GM21515 (cell line): ENCODE data around the gene GNAT1.

Source experiments
- ATAC-seq: cut with Tn5 transposase; IDR thresholded peaks from one replicate; pipeline ENCODE4 v1.9.1; 2021; ENCODE audit not compliant: unreplicated experiment

Gene GNAT1

GRCh38 chr3:50162034-50162883 is 29.2 kb upstream of the GNAT1 start:
- no peak for ATAC-seq

DNA sequence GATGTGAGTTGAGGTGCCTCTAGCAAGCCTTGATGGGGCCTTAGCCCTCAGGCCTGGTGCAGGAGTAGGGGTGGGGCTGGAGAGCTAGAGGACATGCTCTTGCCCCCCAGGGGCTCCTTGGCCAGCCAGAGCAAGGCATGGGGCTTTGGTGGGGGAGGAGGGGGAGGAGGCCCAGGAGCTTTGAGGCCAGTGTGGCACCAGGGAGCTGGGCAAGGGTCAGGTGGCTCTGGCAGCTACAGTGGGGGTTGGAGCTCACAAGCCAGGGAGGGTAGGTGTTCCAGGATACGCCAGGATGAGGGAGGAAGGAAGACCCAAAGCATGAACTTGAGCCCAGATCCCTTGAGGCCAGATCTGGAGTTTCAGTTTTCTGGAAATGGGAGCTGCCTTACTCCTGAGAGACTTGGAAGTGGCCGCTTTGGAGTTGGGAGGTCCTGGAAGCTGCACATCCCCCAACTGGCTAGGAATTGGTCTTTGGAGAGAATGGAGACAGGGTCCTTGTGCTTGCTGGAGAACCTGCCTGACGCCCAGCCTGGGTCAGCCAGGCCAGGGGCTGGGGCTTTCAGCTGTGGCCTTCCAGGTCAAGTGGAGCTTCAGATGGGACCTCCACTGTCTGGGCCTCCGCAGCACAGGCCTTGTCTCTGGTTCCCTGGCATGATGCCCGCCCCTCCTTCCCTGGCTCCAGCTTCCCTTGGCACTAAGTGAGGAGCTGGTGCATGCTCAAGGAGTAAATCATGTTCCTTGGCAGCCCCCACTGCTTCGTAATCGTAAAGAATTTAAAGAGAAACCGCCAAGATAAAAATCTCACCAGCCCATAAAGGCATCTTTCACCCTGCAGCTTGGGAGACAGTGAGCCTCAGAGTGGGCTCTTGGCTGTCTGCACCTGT is 27.6 kb upstream of the GNAT1 start:
- ATAC-seq, result no peak

GRCh38 chr3:50164481-50164880 is 26.9 kb upstream of the GNAT1 start:
- no peak for ATAC-seq

GRCh38 chr3:50164984-50165909 is 26.2 kb upstream of the GNAT1 start:
- no peak for ATAC-seq

- ATAC-seq, result no peak
Measured at GRCh38 chr3:50165910-50166538, 25.4 kb upstream of the GNAT1 start.

DNA sequence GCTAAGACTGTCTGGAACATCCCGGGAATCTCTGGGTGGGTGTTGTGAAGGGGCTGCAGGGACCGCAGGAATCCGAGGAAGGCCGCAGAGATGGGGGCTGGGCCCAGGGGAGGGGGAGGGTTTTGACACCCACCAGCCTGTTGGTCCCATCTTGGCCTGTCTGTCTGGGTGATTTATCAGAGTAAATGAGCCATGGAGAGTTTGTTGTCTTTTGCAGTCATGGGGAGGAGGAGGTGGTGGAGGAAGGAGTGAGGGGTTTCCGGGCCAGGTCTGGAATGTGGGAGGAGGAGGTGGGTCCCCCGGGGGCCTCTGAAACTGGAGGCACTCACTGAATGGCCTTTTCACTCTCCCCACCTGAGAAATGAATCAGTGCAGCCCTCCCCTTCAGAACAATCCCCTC is 24.8 kb upstream of the GNAT1 start:
- ATAC-seq, result no peak

DNA sequence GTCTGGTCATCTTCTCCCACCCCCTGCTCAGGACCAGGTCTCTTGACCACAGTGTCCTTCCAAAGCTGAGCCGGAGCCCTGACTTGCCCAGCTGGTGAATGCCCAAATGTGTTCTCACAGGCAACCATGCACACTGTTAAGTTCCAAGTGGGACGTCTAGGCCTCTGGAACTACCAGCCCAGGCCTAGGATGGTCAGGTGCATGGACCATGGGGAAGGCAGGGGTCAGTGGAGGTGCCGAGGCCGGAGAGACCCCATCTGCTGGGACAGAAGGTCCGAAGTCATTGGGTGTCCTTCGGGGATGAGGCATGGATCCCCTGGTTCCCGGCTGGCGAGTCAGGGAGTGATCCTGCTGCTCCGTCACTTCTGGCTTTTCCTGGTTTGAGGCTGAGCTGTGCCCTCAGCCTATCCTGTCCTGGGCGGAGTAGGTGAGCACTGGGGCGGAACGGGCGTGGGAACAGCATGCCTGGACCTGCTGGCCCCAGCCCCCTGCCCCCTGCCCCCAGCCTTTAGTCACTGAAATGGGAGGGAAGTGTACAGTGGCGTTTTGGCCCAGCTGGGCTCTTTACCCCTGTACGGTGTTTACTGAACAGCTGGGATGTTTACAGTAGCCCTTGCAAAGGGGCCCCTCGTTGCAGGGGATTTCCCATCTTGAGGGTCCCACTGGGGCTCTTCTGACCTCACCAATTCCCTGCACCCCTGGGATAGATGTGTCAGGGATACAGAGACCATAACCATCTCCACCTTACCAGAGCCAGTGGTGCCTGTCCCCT is 24.2 kb upstream of the GNAT1 start:
- no peak for ATAC-seq

GRCh38 chr3:50167841-50168209 is 23.6 kb upstream of the GNAT1 start:
- ATAC-seq, result no peak

GRCh38 chr3:50168388-50168787 is 23.0 kb upstream of the GNAT1 start:
- no peak for ATAC-seq

- no peak for ATAC-seq
Measured at GRCh38 chr3:50168791-50169190, 22.6 kb upstream of the GNAT1 start.

DNA sequence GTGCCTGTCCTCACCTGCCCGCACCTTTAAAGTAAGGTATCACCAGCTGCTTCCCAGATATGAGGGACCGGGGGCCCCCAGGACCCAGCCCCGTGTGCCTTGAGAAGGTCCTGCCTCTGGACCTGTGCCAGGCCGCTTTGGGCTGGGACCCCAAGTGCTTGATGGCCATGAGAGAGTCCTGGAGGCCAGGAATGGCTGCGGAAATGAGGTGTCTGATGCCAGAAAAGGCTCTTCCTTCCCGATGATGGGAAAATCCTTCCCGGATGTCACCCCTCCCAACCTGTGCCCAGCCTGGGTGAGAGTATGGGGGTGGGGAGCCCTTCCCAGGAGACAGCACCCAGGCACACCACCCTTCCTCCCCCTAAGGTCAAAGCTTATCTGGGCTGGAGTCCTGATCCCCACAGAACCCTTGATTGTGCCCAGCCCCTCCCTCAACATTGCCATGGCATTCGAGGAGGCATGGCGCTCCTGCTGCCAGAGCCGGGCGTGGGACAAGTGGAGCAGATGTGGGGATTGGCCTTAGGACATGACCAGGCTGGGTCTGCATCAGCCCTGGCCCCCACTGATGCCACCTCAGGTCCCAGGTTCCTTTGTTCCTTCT is 22.1 kb upstream of the GNAT1 start:
- ATAC-seq, result no peak

DNA sequence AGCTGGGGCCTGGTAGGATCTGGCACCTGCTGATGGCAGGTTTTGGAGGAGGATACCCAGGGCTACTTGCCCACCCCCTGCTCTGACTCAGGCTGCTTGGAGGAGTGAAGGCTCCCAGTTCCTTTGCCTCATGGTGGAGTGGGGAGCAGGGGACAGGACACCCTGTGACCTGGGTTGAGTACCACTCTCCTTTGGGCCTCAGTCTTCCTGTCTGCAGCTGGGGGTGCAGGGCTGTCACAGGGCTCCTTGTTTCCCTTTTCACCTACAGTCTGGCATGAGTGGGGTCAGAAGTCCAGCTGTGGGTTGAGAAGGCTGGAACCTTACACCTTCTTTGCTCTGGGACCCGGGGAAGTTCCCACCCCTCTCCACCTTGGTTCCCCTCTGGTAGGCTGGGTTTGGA is 21.6 kb upstream of the GNAT1 start:
- no peak for ATAC-seq

DNA sequence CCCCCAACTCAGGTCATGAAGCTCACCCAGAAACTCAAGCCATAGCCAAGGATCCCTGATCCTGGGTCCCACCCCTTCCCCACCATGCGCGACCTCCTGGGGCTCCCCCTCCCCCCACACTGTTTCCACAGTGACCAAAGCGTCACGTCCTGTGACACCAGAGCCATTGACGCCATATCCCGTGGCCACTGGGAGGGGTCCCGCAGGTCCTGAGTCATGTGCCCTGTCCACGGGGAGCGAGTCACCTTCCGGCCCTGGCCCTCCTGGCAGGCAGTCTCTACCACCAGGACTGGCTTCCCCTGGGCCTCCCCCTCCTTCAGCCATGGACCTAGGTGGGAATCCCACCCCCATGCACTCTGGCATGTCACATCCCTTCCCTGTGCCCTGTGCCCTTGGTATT is 20.7 kb upstream of the GNAT1 start:
- no peak for ATAC-seq

DNA sequence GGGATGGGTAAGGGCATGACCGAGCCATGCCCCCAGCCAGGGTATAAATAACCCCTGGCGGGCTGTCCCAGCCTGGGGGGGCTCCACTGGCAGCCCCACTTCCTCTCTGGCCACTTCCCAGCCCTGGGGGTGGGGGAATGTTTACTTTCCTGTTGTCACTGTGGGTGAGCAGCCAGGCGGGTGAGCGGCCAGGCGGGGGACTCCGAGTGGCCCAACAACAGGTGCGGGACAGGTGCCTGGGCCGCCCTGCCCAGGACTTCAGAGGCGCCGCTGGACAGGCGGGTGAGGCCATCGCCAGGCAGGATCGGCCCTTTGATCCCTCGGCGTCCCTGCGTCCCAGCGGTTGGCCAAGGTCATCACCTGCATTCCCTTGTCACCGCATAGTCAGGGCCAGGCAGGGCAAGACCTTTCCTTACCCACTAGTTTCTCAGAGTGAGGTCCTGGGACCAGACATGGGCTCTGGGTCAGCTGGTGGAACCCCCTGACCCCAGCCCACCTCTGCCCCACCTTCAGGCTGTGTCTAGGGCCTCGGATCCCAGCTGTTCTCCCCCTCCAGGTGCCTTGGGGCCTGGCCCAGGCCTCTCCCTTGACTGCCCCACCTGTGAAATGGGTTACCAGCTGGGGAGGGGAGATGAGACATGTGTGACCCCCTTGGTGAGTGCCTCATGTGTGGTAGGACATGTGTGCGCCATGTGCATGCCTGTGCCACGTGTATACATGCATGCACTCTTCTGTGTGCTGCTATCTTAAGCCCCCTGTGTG is 19.7 kb upstream of the GNAT1 start:
- no peak for ATAC-seq

- ATAC-seq, result no peak
Measured at GRCh38 chr3:50172626-50173220, 18.7 kb upstream of the GNAT1 start.

- no peak for ATAC-seq
Measured at GRCh38 chr3:50173685-50174516, 17.5 kb upstream of the GNAT1 start.

GRCh38 chr3:50174517-50174895 is 16.9 kb upstream of the GNAT1 start:
- ATAC-seq, result no peak
